Smooth muscle cell of the brain vasculature (primary cell): ENCODE results near the gene VAV2.

Experiments used
- DNase-seq: peaks from one replicate; pipeline ENCODE4 v3.0.0-alpha.2; 2012; ENCODE audit warnings: low read depth, low spot score

The VAV2 gene

DNA sequence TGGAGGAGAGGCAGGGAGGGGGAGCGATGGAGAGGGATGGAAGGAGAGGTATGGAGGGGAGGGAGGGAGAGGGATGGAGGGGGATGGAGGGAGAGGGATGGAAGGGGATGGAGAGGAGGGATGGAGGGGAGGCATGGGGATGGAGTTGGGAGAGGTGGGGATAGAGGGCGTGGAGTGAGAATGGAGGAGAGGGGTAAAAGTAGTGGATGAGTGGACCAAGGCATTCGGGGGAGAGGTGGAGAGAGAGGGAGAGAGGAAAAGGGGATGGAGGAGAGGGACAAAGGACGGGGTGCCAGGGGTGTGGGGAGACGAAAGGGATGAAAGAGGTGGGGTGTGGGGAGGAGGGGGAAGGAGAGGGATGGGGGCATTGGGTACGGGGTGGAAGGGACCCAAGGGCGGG, 100.4 kb downstream of the VAV2 start:
- no peak for DNase-seq

DNA sequence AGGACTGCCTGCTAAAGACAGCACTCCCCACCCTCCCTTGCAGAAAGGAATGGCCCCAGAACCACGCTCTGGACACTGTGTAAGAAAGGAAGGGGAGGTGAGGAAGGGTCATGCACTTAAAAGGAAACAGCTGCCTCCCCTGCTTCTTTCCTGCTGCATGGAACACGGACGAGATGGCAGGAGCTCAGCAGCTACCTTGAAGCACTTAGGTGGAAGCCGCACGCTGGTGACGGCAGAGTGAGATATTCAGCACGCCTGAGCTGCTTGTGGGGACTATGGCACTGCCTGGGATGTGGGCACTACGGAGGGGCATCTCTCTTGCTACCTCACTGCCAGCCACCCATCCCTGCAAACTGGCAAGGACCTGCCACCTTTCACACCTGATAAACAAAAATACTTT, 101.5 kb downstream of the VAV2 start:
- no peak for DNase-seq

DNA sequence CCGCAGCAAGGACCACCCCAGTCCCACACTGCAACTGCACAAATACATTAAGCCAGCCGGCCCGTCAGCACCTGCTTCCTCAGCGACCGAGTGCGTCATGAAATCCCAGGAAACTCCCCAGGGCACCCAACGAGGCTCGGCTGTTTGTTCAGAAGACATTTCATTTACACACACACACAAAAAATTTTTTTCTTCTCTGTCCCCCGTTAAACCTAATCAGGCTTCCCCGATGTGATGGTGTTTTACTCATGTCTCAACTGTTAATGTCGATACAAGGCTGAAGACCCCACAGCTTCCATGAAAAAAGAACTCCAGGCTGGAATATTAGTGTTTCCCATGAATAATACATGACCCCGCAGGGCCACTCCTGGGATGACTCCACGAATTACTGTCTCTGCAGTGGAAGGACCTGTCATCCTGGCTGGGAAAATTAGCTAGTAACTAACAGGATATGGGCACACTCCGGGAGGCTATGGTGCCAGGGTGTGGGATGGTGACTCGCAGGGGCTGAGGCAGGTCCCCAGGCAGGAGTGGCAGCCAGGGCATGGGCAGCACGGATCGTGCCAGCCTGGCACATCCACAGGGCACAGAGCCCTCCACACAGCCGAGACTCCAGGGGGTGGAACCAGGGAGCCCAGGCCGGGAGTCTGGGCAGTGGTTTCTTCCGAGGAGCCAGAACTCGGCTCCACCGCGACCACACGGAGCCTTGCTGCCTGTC, 102.4 kb downstream of the VAV2 start:
- DNase-seq = no peak

DNA sequence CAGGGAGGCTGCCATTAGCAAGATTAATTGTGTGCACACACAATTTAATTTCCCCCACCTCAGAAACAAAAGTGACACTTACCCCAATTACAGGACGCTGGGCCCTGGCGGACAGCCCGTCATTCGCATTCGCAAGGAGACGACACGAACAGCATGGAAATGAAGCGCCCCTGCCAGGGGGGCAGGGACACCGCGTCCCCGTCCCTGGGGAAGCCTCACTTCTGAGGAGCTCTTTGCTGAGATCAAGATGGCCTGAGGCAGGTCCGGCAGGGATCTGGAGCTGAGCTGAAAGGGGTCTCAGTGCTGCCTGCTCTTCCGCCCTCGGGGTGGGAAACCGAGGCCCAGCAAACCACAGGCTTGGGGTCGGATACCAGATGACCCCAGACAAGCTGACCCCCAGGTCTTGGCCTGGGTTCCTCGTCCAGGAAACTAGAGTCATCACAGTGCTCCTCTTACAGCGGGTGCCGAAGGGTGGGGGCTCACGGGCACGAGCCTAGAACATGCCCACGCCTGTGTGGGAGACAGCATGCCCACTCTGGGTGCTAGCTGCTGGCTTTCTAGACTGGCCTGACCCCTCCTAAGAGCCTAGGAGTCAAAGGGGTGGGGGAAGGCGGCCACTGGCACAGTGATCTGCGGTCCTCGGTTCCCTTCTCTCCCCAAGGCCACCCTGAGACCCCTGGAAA, 103.2 kb downstream of the VAV2 start:
- DNase-seq = no peak

DNA sequence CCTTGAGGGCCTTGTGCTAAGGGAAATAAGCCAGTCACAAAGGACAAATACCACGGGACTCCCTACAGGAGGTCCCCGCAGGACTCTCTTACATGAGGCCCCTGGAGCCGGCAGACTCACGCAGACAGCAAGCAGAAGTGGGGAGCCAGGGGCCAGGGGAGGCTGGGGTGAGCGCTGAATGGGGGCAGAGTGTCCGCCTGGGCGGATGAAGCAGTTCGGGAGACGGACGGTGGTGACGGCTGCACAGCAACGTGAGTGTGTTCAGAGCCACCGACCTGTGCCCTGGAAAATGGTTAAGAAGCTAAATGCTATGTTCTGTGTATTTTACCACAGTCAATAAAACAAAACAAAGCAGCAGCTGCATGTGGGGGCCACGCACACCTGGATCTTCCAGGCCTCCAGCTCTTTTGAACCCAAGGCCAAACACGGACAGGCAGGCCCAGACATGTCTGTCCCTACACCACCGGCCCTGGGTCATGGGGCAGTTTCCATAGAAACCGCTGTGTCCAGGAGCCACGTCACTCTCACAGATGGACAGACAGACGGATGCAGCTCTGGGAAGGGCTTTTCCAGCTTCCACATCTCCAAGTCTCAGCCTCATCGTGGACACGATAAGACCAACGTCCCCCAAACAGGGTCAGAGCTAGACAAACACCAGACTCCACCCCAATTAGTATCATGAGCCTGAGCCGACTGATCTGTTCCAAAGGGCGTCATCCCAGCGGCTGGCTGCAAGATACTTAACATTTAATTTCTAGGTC, 103.9 kb downstream of the VAV2 start:
- DNase-seq = no peak

DNA sequence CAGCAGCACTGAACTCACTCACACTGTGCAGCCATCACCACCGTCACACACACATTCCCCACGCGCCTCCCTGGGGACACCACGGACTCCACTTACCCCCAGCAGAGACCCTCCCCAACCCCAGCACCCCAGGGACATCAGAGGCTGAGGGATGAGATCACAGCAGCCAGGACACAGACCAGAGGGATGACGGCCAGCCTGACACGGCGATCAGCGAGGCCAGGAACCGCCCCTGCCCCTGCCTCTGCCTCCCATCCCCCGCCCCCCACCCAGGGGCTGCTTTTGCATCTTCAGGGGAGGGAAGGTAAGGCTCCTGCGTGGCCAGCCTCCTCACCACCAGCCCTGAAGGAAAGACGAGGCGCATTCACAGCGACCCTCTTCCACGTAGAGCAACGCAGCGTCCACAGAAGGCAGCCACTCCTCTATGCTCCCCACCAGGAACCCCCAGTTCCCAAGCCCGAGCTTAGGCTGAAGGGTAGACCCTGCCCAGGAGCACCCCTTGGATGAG, 104.5 kb downstream of the VAV2 start:
- no peak for DNase-seq

DNA sequence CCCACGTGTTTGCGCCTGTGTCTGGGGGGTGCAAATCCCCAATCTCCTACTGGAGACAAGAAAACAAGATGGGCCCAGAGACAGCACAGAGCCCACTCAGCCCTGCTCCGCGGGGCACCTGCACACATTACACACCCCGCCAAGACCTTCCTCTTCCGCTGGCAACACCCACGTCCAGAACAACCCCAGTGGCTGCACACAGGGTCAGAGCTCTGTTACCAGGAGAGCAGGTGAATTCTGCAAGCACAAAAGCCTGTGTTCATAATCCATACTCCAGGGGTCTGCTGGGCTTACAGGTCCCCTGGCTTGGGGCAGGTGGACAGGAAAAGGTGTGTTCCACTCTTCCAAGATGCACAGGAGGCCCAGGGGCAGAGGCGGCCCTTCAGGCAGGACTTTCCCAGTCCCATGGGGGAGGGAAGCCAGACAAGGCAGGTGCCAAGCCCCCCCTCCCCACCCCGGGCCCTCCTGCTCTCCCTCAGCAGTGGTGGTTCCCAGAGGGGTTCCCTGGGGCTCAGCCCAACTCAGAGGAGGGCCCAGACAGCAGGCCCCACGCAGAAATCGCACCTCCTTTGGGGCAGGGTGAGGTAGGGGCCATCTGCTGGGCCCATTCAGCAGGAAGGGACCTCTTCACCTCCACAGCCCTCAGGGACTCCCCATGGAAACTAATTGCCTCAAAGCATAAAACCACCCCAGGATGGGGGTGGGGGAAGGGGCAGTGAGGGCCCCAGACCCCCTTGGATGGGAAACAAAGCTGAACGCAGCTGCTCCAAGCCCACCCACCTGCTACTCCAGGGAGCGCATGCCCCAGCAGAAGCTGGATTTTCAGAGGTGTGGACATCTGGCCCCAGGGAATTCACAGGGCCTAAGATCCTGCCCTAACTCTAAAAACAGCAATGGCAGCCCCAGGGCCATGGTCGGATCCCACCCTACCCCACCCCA, 105.3 kb downstream of the VAV2 start:
- no peak for DNase-seq

DNA sequence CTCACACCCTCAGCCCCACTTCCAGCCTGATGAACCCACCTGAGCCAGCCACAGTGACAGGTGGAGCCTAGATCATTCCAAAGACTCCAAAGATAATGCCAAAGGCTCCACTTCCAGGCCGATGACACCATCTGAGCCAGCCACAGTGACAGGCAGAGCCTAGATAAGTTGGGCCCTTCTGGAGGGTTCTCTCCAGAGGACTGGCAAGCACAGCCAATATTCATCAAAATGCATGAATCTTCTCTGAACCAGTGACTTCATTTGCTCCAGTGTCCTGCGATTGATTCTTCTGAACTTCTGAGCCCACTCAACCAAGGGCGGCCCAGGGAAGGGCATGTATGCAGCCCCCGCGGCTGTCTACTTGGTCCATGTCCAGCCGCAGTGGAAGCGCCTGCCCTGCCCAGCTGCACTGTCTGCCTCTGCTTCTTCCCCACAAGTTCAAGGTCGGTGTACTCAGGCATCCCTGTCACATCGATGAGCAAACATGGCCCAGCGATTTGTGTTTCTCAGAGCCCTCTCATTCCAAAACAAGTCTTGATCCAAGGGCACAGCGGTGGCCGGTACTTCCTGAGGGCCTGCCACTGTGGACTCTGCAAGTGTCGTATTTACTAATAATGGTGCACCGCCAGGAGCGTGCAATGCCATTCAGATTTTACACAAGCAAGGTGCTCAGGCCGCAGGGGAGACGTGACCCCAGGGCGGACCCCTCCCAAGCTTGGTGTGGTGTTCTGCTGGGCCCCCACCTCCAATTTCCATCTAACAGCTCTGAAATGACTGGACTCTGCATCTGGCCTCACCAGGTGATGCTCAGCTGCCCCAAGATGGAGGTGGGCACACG, 107.0 kb downstream of the VAV2 start:
- no peak for DNase-seq

DNA sequence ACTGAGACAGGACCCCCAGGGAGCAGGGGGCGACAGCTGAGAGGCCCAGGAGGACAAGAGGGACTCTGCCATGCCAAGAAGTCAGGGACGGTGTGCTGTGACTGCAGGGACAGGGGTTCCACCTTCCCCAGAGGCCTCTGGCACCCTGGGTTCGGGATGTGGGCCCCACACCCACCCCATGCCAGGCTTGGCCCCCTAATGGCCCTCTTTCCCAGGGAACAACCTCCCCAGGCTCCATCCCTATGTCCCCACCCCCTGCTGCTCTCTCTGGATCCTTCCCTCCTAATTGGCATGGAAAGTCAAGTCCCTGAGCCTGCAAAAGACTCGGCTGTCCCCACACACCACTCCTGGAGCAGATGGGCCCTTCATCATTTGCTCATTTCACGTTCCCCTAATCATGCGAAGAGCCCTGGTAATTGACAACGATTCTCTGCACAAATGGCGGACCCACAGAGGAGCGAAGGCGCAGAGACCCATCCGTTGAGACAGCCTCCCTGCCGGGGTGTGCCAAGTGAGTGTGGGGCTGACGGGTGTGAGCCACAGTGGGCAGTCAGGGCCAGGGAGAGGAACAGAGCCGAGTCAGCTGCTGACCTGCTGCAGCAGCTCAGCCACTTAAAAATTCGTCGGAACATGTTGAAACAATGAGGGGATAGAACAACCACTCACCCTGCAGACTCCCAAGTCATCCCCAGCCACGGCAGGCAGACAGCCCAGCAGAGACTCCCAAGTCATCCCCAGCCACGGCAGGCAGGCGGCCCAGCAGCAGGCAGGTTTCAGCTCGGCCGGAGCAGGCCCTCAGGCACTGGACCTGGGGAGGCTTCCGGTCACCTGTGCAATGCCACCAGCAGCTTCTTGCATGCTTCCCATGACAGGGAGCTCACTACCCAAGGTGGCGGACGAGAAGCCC, 109.0 kb downstream of the VAV2 start:
- no peak for DNase-seq

DNA sequence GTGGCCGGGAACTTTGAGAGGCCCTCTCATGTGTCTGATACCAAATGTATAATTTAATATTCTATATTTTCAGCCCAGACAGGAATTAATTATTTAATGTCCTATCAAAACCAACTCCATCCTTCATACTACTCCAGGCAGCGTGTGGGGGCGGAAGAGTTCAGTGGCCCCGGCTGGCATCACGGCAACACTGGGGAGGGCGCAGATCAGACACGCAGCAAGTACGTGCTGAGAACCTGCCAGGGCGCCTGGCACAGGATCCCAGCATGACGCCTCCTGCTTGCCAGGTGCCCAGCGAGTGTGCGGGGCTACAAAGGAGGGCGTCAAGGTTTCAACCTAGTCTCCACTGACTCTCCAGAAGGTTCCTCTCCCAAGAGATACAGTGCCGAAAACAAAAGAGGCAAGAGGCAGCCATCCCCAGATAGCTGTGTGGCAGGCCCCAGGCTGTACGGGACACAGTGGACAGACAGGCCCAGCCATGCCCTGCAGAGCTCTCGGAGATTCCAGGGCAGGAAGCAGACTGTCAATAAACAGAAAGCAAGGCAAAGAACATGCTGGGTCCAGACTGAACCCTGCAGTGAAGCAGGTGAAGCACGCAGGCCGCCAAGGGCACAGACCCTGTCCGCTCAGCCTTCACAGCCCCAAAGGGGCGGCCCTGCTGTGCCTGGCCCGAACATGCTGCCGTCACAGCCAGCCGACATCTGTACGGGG, 110.3 kb downstream of the VAV2 start:
- DNase-seq = no peak

DNA sequence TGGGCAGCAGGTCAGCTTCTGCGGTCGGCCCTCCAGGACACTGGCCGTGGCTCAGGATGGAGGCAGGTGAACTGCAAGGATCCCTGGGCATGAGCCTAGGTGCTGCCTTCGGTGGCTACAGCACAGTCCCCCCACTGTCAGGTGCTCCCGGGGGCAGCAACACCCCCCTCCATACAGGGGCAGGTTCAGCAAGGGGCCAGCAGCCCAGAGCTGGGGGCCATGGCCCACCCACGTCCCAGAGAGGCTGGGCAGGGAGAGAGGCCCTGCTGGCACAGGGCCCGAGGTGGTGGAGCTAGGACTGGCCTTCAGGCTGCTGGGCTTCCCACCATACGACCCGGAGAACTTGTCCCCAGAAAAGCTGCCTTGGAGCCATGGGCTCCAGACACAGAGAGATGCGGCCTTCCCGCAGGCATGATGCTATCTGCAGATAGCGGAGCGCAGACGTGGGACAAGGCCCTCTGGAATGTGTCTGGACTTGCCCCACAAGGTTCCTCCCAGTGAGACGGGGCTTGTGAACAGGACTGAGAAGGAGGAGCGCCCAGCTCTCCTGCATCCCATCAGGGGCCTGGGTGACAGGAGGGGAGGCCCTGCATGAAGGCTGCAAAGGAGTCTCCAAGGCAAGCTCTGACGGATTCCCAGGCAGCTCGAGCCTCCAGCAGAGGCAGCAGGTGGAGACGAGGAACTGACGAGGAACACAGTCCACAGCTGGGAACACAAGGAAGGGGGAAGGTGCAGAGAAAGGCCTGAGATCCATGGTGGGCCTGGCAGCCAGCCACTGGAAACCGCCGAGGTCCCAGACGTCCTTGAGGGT, 111.1 kb downstream of the VAV2 start:
- no peak for DNase-seq

DNA sequence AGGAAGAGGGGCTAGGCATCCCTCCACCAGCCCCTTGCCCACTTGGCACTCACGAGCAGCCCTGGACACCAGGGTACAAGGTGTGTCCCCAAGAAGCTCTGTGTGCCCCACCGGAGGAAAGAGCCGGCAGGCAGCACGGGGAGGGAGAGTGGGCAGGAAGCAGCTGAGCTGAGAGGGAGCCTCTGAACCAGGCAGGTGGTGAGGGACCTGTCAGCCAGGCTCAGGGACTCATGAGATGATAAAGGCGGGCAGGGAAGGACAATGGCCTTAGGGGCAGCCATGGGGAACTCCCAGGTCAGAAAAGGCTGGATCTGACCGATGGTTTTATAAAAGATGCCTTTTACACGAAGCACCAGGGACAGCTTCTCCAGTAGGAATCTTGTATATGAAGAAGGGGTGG, 112.0 kb downstream of the VAV2 start:
- DNase-seq = no peak

DNA sequence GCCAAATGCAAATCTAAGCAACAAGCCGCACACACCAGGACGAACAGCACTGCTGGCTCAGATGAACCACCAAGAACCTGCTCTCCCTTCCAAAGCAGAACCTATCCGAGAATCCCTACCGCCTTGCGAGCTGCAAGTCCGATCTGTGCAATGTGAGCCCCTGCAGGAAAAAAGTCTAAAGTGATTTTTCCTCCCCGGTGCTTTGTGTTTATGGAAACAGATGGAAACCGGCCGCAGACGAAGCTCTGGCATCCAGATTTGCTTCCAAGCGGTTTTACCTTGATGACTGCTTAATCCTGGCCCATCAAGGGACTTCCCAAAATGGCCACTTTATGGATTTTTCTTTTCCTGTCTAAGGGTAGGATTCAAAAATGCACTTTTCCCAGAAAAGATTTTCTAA, 112.5 kb downstream of the VAV2 start:
- no peak for DNase-seq

DNA sequence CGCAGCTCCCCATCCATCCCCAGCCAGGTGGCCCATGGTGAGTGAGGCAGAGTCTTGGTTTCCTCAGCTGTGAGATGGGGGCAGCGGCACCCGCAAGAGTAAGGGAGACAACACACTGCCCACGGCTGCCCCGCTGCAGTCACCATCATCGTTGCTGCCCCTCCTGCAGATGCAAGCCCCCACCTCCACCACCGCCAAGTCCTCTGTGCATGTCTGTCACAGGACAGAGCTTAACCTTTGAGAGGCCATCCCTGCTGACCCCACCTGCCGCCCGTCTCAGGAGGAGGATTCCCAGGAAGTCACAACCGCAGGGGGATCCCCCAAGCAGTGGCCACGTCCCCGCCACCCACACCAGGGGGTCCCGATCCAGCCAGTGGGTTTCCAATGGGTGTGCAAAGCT, 113.7 kb downstream of the VAV2 start:
- no peak for DNase-seq

DNA sequence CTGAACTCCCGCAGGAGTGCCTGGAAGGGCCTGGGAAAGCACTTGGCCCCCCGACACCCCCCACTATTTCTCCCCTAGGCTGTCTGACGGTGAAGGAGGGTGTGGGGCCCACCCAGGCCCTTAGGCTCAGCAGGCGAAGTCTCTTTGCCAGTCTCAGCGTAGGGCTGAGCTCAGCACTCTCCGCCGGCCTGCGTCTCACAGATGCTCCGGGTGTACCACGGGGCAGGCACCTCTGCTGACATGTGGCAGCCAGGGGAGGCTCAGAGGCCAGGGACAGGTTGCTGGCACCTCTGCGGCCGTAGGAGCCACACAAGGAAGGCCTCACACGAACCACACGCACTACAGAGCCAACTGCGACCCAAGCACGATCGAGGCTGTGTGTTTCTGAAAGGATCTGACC, 114.2 kb downstream of the VAV2 start:
- DNase-seq = no peak

DNA sequence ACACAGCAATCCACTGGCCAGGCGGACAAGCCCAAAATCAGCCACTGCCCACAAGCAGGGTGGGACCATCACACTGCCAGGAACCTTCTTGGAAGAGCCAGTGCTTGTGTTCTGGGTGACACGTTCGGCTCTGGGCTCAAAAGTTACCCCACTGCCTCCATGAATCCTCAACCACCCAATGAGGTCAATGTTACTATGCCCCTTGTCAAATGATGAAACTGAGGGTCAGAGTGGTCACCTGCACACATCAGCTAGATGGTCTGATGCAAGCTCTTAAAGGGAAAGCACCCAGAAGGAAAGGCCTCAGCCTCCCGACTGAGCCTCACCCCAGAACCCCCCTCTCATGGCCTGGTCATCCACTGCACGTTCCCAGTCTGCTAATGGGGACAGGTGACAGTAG, 114.8 kb downstream of the VAV2 start:
- no peak for DNase-seq

DNA sequence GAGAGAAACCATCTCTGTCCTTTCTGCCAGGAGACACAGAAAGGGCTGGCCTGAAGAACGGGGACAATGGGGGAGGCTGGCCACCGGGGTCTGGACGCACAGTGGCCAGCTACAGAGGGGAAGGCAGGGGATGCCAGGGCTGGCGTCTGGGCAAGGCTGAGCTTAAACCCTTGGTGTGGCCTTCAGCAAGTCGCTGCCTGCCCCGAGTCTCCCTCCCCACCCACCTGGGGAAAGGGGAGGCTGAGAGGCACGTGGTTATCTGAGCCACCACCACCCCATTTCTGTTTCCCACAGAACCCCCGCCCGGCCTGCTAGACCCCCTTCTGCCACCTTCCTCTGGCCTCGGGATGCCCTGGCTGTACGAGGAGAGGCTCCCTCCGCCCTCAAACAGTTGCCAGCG, 115.3 kb downstream of the VAV2 start:
- no peak for DNase-seq

DNA sequence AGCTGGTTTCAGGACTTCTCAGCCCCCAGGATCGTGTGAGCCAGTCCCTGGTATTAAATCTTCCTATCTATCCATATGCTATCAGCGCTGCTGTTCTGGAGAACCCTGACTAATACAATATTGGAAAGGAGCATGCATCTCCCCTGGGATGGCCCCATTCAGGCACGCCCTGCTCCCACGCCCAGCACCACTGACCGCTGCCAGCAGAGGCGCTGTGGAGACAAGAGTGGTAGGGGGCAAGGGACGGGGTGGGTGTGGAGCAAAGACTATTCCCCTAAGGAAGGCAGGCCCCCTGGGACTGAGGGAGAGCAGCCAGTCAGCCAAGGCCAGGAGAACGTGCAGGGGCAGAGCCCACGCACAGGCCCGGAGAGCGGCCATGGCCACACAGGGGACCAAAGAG, 116.0 kb downstream of the VAV2 start:
- no peak for DNase-seq
